OCI-M2 (cell line): ENCODE data around the gene FOLR1.

Experiments
- DNase-seq: peaks from one replicate; lab custom pipeline; 2025; ENCODE audit not compliant: unreplicated experiment; lab: John Stamatoyannopoulos, UW

FOLR1 gene

GRCh38 chr11:72234514-72234830, 42.5 kb downstream of the FOLR1 start:
- no peak for DNase-seq

GRCh38 chr11:72234920-72235319, 43.0 kb downstream of the FOLR1 start:
- DNase-seq = no peak

- DNase-seq = no peak
Observed at GRCh38 chr11:72235351-72236057, 43.6 kb downstream of the FOLR1 start.

GRCh38 chr11:72236083-72236697, 44.2 kb downstream of the FOLR1 start:
- no peak for DNase-seq

- DNase-seq = no peak
Observed at GRCh38 chr11:72236774-72237111, 44.8 kb downstream of the FOLR1 start.

- DNase-seq = no peak
Observed at GRCh38 chr11:72237112-72237931, 45.4 kb downstream of the FOLR1 start.

GRCh38 chr11:72238040-72238450, 46.1 kb downstream of the FOLR1 start:
- DNase-seq = no peak

GRCh38 chr11:72238492-72239312, 46.8 kb downstream of the FOLR1 start:
- DNase-seq = no peak

- DNase-seq = no peak
Observed at GRCh38 chr11:72239313-72239848, 47.4 kb downstream of the FOLR1 start.

- no peak for DNase-seq
Observed at GRCh38 chr11:72239849-72240460, 48.0 kb downstream of the FOLR1 start.

GRCh38 chr11:72240461-72241290, 48.7 kb downstream of the FOLR1 start:
- DNase-seq = no peak

- no peak for DNase-seq
Observed at GRCh38 chr11:72241291-72241781, 49.4 kb downstream of the FOLR1 start.

- no peak for DNase-seq
Observed at GRCh38 chr11:72242141-72242540, 50.2 kb downstream of the FOLR1 start.

GRCh38 chr11:72243173-72244059, 51.5 kb downstream of the FOLR1 start:
- no peak for DNase-seq

- DNase-seq = no peak
Observed at GRCh38 chr11:72244060-72244360, 52.1 kb downstream of the FOLR1 start, which contains the start of gene PHOX2A. Gene PHOX2A, minus strand, starts transcription at chr11:72244176. Its CDS starts 172 bp downstream, at chr11:72244004.

- DNase-seq = no peak
Observed at GRCh38 chr11:72244361-72245262, 52.7 kb downstream of the FOLR1 start.

GRCh38 chr11:72245263-72245816, 53.4 kb downstream of the FOLR1 start:
- no peak for DNase-seq
